Mesendoderm (in vitro differentiated cells): ENCODE measurements around the gene ZNF800.

Experiments used
- DNase-seq: peaks from one replicate; pipeline ENCODE4 v3.0.0; 2013
- H2AK5ac ChIP-seq: 2 replicates; pipeline ENCODE4 v1.6.1; 2013; ENCODE audit warnings: low read length, inconsistent platforms
- H2BK120ac ChIP-seq: 2 replicates; pipeline ENCODE4 v1.6.1; 2013; ENCODE audit warnings: low read depth, mild to moderate bottlenecking, low read length, moderate library complexity, mixed read lengths
- H2BK15ac ChIP-seq: replicated peaks from 2 replicates; pipeline ENCODE4 v1.6.1; 2013; ENCODE audit warnings: low read depth, mild to moderate bottlenecking, moderate library complexity
- H2BK5ac ChIP-seq: 2 replicates; pipeline ENCODE4 v1.6.1; 2013; ENCODE audit warnings: low read length, inconsistent platforms
- H3K18ac ChIP-seq: 2 replicates; pipeline ENCODE4 v1.6.1; 2013; ENCODE audit warnings: mild to moderate bottlenecking, low read length, mixed read lengths
- H3K23ac ChIP-seq: one replicate; pipeline ENCODE4 v1.6.1; 2013; ENCODE audit warnings: low read length
- H3K27ac ChIP-seq: 2 replicates; pipeline ENCODE4 v1.5.1; 2013; ENCODE audit warnings: low read depth, mild to moderate bottlenecking, inconsistent platforms, low read length, moderate library complexity
- H3K27me3 ChIP-seq: 2 replicates; pipeline ENCODE4 v1.6.1; 2013; ENCODE audit warnings: low read length, control low read depth, mild to moderate bottlenecking, inconsistent platforms; ENCODE audit not compliant: insufficient read depth, poor library complexity
- H3K36me3 ChIP-seq: 2 replicates; pipeline ENCODE4 v1.6.1; 2013; ENCODE audit warnings: low read length, inconsistent platforms; ENCODE audit not compliant: control insufficient read depth, insufficient read depth
- H3K4ac ChIP-seq: one replicate; pipeline ENCODE4 v1.6.1; 2013; ENCODE audit warnings: low read depth, mild to moderate bottlenecking, low read length, moderate library complexity
- H3K4me1 ChIP-seq: 2 replicates; pipeline ENCODE4 v1.6.1; 2013; ENCODE audit warnings: low read depth, low read length, inconsistent platforms; ENCODE audit not compliant: control insufficient read depth
- H3K4me2 ChIP-seq: 2 replicates; pipeline ENCODE4 v1.6.1; 2013; ENCODE audit warnings: low read length
- H3K4me3 ChIP-seq: 2 replicates; pipeline ENCODE4 v1.5.1; 2013; ENCODE audit warnings: mild to moderate bottlenecking, low read length
- H3K56ac ChIP-seq: one replicate; pipeline ENCODE4 v1.6.1; 2013; ENCODE audit warnings: low read length
- H3K79me1 ChIP-seq: 2 replicates; pipeline ENCODE4 v1.6.1; 2013; ENCODE audit warnings: low read length, inconsistent platforms
- H3K79me2 ChIP-seq: 2 replicates; pipeline ENCODE4 v1.6.1; 2013; ENCODE audit warnings: mild to moderate bottlenecking, low read length; ENCODE audit not compliant: control insufficient read depth, insufficient read depth
- H3K9ac ChIP-seq: 2 replicates; pipeline ENCODE4 v1.6.1; 2013; ENCODE audit warnings: low read length, inconsistent platforms
- H4K5ac ChIP-seq: one replicate; pipeline ENCODE4 v1.6.1; 2013; ENCODE audit warnings: low read length
- H4K8ac ChIP-seq: one replicate; pipeline ENCODE4 v1.6.1; 2013; ENCODE audit warnings: low read depth, mild to moderate bottlenecking, control low read depth, low read length, moderate library complexity
- WGBS: extraction: QIAGEN DNeasy Blood & Tissue Kit; methylation state at CpG from one replicate; pipeline ENCODE4 v1.1.7; 2013; ENCODE audit warnings: low lambda C conversion rate, missing lambda C conversion rate; ENCODE audit not compliant: insufficient coverage; ENCODE audit errors: extremely low coverage; 5-methylcytosine and 5-hydroxymethylcytosine counted together

Gene ZNF800

DNA sequence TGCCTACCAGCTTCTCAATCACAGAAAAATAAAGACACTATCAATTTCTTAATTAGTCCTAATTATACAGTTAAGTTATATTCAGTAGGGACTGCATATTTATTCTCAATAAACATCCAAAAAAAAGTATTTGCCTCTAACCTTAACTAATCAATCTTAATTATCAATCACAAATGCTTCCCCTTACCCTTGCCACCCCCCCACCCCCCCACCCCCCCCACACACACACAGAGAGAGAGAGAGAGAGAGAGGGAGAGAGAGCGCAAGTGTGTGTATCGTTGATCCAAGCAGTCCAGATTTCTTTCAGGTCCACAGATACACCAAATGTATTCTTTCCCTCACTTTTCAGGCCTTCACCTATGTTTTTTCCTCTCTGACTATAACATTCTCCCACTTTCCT, 12.9 kb downstream of the ZNF800 start:
- Histone ChIP-seq H3K27me3 (no peaks in the 10 kb centered on the region), H3K4ac (no peak overlapping the region), H3K4me3 (no peak overlapping the region), H3K4me2 (no peak overlapping the region), H3K79me1 (no peaks in the 10 kb centered on the region), H2BK15ac (no peak overlapping the region), H3K23ac (no peak overlapping the region), H3K36me3 (no peaks in the 10 kb centered on the region), H2AK5ac (no peak overlapping the region), H4K5ac (no peak overlapping the region), H2BK5ac (no peak overlapping the region), H3K27ac (no peak overlapping the region), H2BK120ac (no peak overlapping the region), H3K56ac (no peak overlapping the region), H3K9ac (no peak overlapping the region), H3K18ac (no peak overlapping the region), H3K4me1 (no peaks in the 10 kb centered on the region), H4K8ac (no peak overlapping the region), H3K79me2 (no peaks in the 10 kb centered on the region)
- WGBS: no CpG with 5 or more reads among the region's 2 CpGs
- no peak for DNase-seq

DNA sequence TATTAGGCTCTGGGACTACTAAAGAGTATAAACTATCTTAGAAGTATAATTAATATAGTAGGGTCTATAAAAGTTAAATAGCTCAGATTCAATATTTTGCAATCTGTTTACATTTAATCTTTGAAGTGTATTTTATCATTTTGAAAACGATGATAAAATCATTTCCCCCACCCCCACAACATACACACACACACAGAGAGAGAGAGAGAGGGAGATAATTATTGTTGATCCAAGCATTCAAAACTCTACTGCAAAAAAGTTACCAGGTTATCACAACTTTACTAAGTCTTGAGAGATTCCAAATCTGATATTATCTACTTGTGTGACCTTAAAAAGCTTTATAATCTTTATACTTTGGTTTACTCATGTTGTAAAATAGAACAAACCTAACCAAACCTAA, 14.0 kb downstream of the ZNF800 start:
- no peak overlapping the region for H4K5ac ChIP-seq
- no peak overlapping the region for H2AK5ac ChIP-seq
- H4K8ac ChIP-seq: no peak overlapping the region
- no peak overlapping the region for H2BK15ac ChIP-seq
- no peaks in the 10 kb centered on the region for H3K79me1 ChIP-seq
- no peak overlapping the region for H3K23ac ChIP-seq
- no peak overlapping the region for H2BK5ac ChIP-seq
- H3K79me2 ChIP-seq: no peaks in the 10 kb centered on the region
- H3K27me3 ChIP-seq: no peaks in the 10 kb centered on the region
- H3K9ac ChIP-seq: no peak overlapping the region
- no peak overlapping the region for H3K18ac ChIP-seq
- no peak overlapping the region for H3K56ac ChIP-seq
- no peak overlapping the region for H2BK120ac ChIP-seq
- no peak overlapping the region for H3K27ac ChIP-seq
- no peaks in the 10 kb centered on the region for H3K4me1 ChIP-seq
- no CpG with 5 or more reads among the region's 1 CpG for WGBS
- no peak overlapping the region for H3K4me3 ChIP-seq
- no peak overlapping the region for H3K4me2 ChIP-seq
- no peak overlapping the region for H3K4ac ChIP-seq
- H3K36me3 ChIP-seq: no peaks in the 10 kb centered on the region
- no peak for DNase-seq

DNA sequence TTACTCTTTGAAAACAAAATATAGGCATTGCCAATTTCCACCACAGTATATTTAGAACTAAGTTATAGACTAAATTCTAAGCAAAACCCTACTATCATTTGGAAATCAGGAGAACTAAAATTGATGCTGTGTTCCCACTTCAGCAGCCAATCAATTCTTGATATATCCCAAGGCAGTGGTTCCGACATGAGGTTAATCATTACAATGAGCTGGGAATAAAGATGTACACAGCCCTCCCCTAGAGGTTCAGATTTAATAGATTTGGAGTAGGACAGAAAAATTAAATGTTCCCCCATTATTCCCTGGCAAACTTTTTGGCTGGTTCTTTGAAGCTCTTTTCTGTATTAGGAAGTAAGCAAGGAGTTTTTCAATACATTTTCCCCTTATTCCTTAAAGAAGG, 15.1 kb downstream of the ZNF800 start:
- H3K27ac ChIP-seq: no peak overlapping the region
- H3K79me1 ChIP-seq: no peaks in the 10 kb centered on the region
- H3K56ac ChIP-seq: no peak overlapping the region
- no peaks in the 10 kb centered on the region for H3K36me3 ChIP-seq
- H2AK5ac ChIP-seq: no peak overlapping the region
- no peak for DNase-seq
- H3K4me2 ChIP-seq: no peak overlapping the region
- H3K9ac ChIP-seq: no peak overlapping the region
- H2BK120ac ChIP-seq: no peak overlapping the region
- H3K79me2 ChIP-seq: no peaks in the 10 kb centered on the region
- H2BK15ac ChIP-seq: no peak overlapping the region
- H3K18ac ChIP-seq: no peak overlapping the region
- no peak overlapping the region for H3K4me3 ChIP-seq
- no peaks in the 10 kb centered on the region for H3K4me1 ChIP-seq
- H3K27me3 ChIP-seq: no peaks in the 10 kb centered on the region
- no peak overlapping the region for H4K5ac ChIP-seq
- H3K23ac ChIP-seq: no peak overlapping the region
- no peak overlapping the region for H3K4ac ChIP-seq
- no CpG with 5 or more reads among the region's 1 CpG for WGBS
- no peak overlapping the region for H2BK5ac ChIP-seq
- H4K8ac ChIP-seq: no peak overlapping the region

DNA sequence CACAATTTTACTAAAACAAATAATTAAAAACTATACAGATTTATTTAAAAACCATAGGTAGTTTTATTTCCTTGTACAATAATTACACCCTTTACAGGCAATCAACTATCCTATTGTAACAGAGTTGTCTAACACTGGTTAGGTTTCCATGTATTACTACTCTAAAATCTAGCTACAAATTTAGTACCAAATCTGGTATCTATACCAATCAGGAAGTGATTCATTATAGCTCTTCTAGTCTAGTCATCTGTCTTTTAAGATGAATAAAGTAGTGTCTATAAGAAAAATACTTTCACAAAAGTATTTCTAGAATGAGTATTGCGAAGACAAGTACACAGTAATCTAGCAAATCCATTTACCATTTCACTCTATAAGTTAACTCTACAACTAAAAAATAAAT, 16.9 kb downstream of the ZNF800 start:
- Histone ChIP-seq H3K27me3 (no peaks in the 10 kb centered on the region), H4K5ac (no peak overlapping the region), H3K4ac (no peak overlapping the region), H3K4me2 (no peak overlapping the region), H3K23ac (no peak overlapping the region), H4K8ac (no peak overlapping the region), H3K18ac (no peak overlapping the region), H3K4me1 (no peaks in the 10 kb centered on the region), H2AK5ac (no peak overlapping the region), H3K79me1 (no peaks in the 10 kb centered on the region), H3K56ac (no peak overlapping the region), H3K79me2 (no peaks in the 10 kb centered on the region), H3K36me3 (no peaks in the 10 kb centered on the region), H2BK15ac (no peak overlapping the region), H3K27ac (no peak overlapping the region), H2BK5ac (no peak overlapping the region), H3K4me3 (no peak overlapping the region), H2BK120ac (no peak overlapping the region), H3K9ac (no peak overlapping the region)
- no peak for DNase-seq
- WGBS: no CpG with 5 or more reads among the region's 1 CpG

GRCh38 chr7:127367679-127368078, 24.8 kb downstream of the ZNF800 start:
- no peak overlapping the region for H3K4ac ChIP-seq
- no peak overlapping the region for H3K4me3 ChIP-seq
- H4K5ac ChIP-seq: no peak overlapping the region
- H2BK120ac ChIP-seq: no peak overlapping the region
- no peaks in the 10 kb centered on the region for H3K36me3 ChIP-seq
- H3K23ac ChIP-seq: no peak overlapping the region
- no peak overlapping the region for H2AK5ac ChIP-seq
- no peak overlapping the region for H3K27ac ChIP-seq
- WGBS: no CpG with 5 or more reads among the region's 2 CpGs
- no peak overlapping the region for H3K4me2 ChIP-seq
- no peak overlapping the region for H2BK5ac ChIP-seq
- DNase-seq: no peak
- H3K79me2 ChIP-seq: no peaks in the 10 kb centered on the region
- no peak overlapping the region for H3K9ac ChIP-seq
- no peak overlapping the region for H2BK15ac ChIP-seq
- H3K56ac ChIP-seq: no peak overlapping the region
- no peaks in the 10 kb centered on the region for H3K27me3 ChIP-seq
- no peak overlapping the region for H4K8ac ChIP-seq
- H3K18ac ChIP-seq: no peak overlapping the region
- H3K4me1 ChIP-seq: no peaks in the 10 kb centered on the region
- no peaks in the 10 kb centered on the region for H3K79me1 ChIP-seq

- no peak overlapping the region for H3K4me3 ChIP-seq
- no peak overlapping the region for H2AK5ac ChIP-seq
- H4K8ac ChIP-seq: no peak overlapping the region
- H2BK120ac ChIP-seq: no peak overlapping the region
- no peak overlapping the region for H2BK5ac ChIP-seq
- no peak overlapping the region for H3K56ac ChIP-seq
- no peak overlapping the region for H3K4me2 ChIP-seq
- no peaks in the 10 kb centered on the region for H3K4me1 ChIP-seq
- no peak for DNase-seq
- no peak overlapping the region for H2BK15ac ChIP-seq
- H3K9ac ChIP-seq: no peak overlapping the region
- no peaks in the 10 kb centered on the region for H3K27me3 ChIP-seq
- H3K4ac ChIP-seq: no peak overlapping the region
- H3K18ac ChIP-seq: no peak overlapping the region
- no peaks in the 10 kb centered on the region for H3K36me3 ChIP-seq
- no peak overlapping the region for H3K23ac ChIP-seq
- H3K79me2 ChIP-seq: no peaks in the 10 kb centered on the region
- H4K5ac ChIP-seq: no peak overlapping the region
- no CpG with 5 or more reads among the region's 2 CpGs for WGBS
- no peak overlapping the region for H3K27ac ChIP-seq
- H3K79me1 ChIP-seq: no peaks in the 10 kb centered on the region
Observed at GRCh38 chr7:127366680-127367079, 25.8 kb downstream of the ZNF800 start.
